COLO829 (cell line): Measurements from ENCODE around the gene CHST5.
A peak's percentile ranks its signal among the peaks of the same experiment; 100 is the strongest.
"Not testable (repeated sequence)": the region's sequence is repeated elsewhere in the genome, so short reads cannot be mapped to it uniquely, and the experiment has no call there.

Experiments
- DNase-seq: peaks from one replicate; pipeline ENCODE4 v3.0.0; 2012; ENCODE audit warnings: low spot score

The CHST5 gene

DNA sequence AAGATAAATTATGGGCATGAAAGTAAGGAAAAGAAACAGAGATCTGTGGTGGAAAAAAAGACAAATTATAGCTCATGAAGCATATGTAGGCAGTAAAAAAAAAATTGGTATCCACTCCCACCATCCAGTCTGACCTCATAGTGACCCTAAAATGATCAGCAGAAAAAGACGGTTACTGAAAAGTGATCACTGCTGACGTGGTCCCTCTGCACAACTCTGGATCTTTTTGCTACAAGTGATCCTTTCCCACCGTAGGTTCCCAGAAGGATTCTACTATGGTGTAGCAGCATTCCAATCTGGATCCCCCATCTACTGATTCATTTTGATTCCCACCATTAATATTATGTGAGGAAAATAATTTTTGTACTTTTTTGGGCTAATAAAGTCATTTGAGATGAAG lies 29.8 kb downstream of the CHST5 start:
- no peak for DNase-seq

GRCh38 chr16:75503801-75504200 lies 32.1 kb downstream of the CHST5 start:
- DNase-seq, result no peak

- DNase-seq, result no peak
Measured at GRCh38 chr16:75502916-75503605, 32.8 kb downstream of the CHST5 start.

- DNase-seq, result not testable (repeated sequence)
Measured at GRCh38 chr16:75501820-75502219, 34.1 kb downstream of the CHST5 start.

DNA sequence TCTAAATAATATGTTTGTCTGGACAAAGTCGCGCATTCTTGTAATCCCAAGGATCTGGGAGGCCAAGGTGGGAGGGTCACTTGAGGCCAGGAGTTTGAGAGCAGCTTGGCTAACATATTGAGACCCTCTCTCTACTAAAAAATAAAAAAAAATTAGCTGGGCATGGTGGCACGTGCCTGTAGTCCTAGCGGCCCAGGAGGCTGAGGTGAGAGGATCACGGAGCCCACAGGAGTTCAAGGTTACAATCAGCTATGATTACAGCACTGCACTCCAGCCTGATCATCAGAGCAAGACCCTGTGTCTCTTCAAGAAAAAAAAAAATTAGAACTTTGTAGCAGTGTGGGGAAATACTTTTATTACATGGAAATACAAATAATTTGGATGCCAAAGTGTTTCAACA lies 34.5 kb downstream of the CHST5 start:
- no peak for DNase-seq

- DNase-seq, result not testable (repeated sequence)
Measured at GRCh38 chr16:75498605-75499322, 37.1 kb downstream of the CHST5 start.

GRCh38 chr16:75497558-75497957 lies 38.4 kb downstream of the CHST5 start:
- DNase-seq, result no peak

DNA sequence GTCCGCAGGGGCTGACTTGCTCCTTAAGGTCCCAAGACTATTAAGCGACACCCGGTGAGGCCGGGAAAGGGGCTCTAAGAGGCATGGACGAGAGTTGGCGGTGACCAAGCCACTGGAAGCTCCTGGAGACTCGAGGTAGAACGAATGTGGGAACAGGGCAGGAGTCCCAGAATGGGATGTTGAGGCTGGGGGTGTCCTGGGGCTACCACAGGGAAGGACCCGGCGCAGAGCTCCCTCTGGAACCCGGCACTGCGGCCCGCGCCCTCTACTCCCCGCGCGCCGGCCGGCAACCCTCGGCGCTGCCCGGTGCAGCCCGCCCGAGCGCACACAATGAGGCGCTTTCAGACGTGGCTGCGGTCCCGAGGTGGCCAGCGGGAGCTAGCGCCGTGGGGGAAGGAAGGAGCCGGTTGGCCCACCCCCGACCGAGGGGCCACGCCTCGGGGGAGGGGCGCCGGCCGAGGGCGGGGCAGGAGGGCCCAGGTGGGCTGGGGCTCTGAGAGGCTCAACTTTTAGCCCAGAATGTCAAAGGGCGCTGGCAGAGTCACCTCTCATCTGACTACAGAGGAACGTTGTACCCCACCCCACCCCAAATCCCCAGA lies 40.7 kb downstream of the CHST5 start, which contains the start of gene CHST6:
Gene CHST6, minus strand, starts transcription at position 366 of the 599 bp plus-strand sequence. CDS start 15,613 bp downstream, outside the sequence.
- peak; percentile 43 for DNase-seq

DNA sequence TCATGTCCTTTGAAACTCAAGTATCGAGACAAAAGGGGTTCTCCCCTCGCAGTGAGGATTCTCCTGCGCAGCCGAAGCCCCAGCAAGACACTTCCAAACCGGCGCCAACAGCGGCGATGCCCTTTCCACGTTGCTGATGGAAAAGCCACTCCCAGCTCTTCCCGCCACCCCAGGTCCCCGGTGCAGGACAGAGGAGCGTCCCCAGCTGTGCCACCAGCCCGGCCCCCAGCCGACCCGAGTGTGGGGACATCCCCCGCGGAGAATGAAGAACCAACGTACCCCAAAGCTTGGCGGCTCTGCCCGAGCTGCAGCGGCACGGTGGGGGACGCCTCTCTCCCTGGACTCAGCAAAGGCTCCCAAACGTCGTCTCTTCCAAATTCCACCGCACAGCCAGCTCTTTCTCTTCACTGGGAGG lies 41.2 kb downstream of the CHST5 start:
- DNase-seq, result no peak

DNA sequence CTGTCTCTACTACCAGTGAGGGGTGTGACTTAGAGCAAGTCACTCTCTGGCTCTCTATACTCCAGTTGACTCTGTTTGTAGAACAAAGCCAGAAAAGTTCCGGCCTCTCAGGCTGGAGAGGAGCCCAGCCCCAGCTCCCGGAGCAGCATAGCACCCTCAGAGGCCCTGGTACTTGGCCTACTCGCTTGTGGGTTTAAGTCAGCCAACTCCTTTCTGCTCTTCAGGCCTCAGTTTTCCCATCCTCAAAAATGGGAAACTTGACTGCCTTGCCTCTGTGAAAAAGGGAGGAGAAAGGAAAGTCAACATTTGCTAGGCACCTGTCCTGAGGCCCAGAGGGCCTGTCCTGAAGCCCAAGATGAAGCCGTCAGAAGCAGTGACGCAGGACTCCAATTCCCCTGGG lies 41.7 kb downstream of the CHST5 start:
- DNase-seq, result no peak

GRCh38 chr16:75491876-75492275 lies 44.0 kb downstream of the CHST5 start:
- no peak for DNase-seq

DNA sequence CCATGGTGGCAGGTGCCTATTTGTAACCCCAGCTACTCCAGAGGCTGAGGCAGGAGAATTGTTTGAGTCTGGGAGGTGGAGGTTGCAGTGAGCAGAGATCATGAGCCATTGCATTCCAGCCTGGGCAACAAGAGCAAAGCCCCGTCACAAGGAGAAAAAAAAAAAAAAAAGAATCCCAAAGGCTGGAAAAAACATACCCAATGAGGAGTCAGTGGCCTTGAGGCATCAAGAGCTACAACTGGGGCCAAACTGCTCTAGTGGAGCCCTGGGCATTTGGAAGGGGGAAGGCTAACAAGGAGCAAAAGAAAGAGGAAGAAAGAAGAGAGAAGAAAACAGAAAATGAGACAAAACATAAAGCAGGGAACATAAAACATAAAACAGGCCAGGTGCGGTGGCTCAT lies 47.6 kb downstream of the CHST5 start:
- DNase-seq, result no peak

DNA sequence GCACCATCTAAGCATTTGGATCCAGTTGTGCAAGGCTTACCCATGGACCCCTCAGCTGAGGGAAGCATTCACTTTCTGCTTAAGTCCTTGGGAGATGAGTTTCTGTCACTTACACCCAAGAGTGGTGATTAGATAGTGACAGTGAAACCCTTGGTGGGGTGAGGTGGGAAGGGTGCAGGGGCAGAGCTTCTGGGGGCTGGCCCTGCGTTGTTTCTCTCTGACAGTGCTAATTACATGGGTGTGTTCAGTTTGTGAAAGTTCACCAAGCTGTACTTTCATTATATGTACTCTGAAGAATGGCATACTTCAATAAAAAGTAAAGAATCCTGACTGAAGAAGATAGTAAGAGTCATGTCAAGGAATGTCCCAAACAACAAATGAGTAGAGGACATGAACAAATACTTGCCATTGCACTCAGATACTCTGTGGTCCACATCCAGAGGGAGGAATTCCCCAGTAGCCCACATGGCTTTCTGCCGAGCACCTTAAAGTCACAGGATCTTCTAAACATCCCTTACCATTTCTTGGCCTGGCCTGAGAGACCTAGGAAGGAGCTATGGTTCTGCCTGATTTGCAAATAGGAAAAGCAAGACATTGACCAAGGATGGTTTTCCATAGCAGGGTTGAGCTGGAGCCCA lies 49.1 kb downstream of the CHST5 start:
- no peak for DNase-seq

GRCh38 chr16:75486014-75486675 lies 49.8 kb downstream of the CHST5 start:
- DNase-seq, result no peak

GRCh38 chr16:75485230-75486013 lies 50.5 kb downstream of the CHST5 start:
- DNase-seq, result no peak

DNA sequence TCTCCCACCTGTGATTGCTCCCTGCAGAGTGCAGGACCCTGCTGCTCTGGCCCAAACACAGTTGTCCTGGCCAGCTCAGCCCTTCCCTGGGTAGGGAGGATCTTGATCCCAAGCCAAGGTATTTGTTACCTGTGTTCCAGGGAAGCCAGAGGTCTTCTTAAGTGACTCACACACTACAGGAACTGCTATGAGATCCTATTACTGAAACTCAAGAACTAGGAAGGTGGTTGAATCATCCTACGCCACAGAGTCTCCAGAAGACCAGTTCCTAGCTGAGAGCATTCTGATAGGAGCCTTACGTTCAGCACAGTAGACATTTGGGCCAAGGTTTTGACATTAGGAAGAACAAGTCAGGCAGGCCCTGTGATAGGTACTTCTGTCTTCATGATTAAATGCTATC lies 52.7 kb downstream of the CHST5 start:
- no peak for DNase-seq

- no peak for DNase-seq
Measured at GRCh38 chr16:75482434-75483205, 53.3 kb downstream of the CHST5 start.

GRCh38 chr16:75481475-75481874 lies 54.4 kb downstream of the CHST5 start:
- no peak for DNase-seq

GRCh38 chr16:75479421-75479990 lies 56.4 kb downstream of the CHST5 start:
- no peak for DNase-seq
